ENCODE measurements around the gene FBXO7.

Gene FBXO7

DNA sequence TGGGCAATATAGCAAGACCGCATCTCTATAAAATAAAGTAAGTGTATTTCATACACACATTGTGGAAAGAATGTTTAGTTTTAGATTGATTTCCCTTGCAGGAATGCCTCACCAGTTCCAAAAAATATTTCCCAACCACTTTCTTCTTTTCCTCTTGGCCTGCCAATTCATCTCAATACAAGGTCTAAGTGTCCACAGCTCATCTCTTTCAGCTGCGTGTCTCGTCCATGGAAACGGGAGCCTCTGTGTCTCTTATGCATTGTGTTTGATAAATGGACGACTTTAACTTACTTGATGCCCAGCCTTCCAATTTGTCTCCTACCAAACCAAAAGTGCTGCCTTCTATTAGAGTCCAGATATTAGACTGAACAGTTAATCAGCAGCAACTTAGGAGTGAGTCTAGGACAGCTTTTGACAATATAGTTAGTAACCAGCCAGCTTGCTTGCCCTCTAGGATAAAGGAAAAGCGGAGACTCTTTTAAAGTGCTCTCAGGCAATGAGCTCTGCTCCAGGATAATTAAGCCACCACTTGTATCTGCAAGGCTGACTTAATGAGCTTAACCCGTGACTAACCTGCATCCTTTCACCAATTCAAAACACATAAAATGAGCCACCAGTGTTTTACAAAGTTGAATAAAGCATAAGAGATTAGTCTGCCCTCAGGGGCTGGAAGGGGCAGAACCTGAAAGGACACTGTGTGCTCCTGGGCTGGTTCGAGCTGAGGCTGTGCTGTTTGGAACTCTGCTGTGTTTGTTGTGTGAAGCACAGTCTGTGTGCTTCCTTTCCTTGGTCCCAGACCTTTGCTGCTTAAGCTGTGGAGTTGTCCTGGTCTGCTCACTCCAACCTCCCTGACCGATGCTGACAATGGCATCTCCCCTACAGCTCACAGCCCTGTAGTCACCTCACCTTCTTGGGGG, 27.5 kb downstream of the FBXO7 start:
- DNase-seq (ENCODE audit: low spot score) = no peak
- TF ChIP-seq, protein P1, sequence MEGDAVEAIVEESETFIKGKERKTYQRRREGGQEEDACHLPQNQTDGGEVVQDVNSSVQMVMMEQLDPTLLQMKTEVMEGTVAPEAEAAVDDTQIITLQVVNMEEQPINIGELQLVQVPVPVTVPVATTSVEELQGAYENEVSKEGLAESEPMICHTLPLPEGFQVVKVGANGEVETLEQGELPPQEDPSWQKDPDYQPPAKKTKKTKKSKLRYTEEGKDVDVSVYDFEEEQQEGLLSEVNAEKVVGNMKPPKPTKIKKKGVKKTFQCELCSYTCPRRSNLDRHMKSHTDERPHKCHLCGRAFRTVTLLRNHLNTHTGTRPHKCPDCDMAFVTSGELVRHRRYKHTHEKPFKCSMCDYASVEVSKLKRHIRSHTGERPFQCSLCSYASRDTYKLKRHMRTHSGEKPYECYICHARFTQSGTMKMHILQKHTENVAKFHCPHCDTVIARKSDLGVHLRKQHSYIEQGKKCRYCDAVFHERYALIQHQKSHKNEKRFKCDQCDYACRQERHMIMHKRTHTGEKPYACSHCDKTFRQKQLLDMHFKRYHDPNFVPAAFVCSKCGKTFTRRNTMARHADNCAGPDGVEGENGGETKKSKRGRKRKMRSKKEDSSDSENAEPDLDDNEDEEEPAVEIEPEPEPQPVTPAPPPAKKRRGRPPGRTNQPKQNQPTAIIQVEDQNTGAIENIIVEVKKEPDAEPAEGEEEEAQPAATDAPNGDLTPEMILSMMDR (IDR thresholded peaks at IDR 0.05) = no peak
- no peak overlapping the region for H3K4me3 ChIP-seq
- H3K27ac ChIP-seq = no peak overlapping the region

DNA sequence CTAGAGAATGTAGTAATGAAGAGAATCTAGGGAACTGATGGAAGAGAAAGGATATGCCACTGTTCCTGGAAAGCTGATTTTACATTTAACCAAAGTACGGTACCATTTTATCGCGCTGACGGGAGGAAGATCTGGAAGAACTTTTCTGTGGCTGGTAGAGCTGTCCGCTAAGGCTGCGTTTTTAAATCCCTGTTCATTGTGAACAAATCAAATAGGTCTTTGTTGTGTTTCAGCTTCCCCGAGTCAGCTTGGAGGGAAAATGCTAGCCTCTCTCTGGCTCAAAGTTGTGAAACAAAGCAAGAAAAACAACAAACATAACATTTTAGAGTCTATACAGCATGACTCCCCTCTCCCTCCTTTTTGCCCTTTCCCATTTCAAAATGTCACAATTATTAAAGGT, 34.4 kb downstream of the FBXO7 start:
- TF ChIP-seq, protein P1 (IDR thresholded peaks at IDR 0.05) = no peak
- no peak for DNase-seq (ENCODE audit: low spot score)
- no peak overlapping the region for H3K27ac ChIP-seq
- H3K4me3 ChIP-seq = no peak overlapping the region

DNA sequence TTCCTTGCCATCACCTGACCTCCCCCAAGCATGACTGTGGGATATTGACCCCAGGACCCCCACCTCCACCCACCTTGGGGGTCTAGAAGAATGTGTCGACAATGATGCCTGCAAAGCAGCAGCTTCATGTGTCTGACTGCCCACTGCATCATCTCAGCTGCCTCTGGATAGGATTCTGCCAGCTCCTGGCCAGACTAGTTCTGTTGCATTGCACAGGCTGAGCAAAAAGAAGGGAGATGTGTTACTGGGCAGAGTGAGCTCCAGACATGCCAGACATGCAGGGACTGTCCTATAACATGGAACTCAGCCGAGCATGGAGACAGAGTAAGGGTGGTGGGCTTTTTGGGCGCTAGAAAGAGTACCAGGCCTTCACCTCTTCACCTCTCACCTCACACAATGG, 36.7 kb downstream of the FBXO7 start:
- TF ChIP-seq, protein P1 (IDR thresholded peaks at IDR 0.05) = no peak
- DNase-seq (ENCODE audit: low spot score) = no peak
- no peak overlapping the region for H3K27ac ChIP-seq
- no peak overlapping the region for H3K4me3 ChIP-seq

DNA sequence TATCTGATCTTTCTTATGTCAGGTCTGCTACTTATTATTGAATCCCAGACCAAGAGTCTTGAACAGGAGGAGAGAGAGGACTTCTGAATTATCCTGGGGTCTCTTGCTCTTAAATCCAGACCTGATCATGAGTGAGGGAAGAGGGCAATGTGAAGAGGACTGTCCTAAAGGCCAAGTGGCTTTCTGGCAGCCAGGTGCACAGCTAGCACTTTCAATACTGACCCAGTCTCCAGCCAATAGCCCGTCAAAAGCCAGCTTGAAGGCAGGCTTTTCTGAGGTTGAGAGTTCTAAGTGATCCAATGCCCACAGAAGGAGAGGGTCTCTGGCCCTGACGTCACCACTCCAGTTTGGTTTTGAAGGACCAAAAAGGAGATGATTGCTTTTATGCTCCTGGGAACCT, 37.2 kb downstream of the FBXO7 start:
- no peak for DNase-seq (ENCODE audit: low spot score)
- TF ChIP-seq, protein P1 (IDR thresholded peaks at IDR 0.05) = no peak
- no peak overlapping the region for H3K27ac ChIP-seq
- H3K4me3 ChIP-seq = no peak overlapping the region

DNA sequence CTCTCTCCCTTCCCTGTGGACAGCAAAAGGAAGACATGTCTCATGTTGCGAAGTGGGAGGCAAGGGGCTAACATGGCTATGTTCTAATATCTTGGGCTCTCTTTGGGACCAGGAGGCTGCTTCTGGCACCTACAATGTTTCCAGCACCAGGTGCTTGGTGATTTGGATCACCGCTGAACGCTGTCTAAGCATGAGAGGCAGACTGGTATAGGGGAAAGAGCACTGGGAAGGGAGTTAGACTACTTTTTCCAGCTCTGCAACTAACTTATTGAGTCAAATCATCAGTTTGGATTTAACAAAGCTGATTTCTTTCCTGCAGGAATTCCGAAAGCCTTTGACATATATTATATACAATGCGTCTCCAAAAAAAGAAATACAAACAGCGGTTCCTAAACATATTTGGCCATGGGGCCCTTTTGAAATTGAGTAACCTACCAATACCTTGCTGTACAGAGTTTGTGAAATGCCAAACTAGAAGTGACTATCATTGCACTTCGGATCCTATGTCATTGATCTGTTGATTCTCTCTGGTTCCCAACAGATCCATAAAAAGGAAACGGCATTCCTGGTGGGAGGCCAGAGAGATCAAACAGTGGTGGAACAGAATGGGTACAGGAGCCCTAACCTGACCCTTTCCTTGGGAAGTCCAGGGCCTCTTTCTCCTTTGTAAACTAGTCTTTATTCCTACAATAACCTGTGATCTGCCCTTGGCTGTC, 37.8 kb downstream of the FBXO7 start:
- TF ChIP-seq, protein P1 (IDR thresholded peaks at IDR 0.05) = no peak

DNA sequence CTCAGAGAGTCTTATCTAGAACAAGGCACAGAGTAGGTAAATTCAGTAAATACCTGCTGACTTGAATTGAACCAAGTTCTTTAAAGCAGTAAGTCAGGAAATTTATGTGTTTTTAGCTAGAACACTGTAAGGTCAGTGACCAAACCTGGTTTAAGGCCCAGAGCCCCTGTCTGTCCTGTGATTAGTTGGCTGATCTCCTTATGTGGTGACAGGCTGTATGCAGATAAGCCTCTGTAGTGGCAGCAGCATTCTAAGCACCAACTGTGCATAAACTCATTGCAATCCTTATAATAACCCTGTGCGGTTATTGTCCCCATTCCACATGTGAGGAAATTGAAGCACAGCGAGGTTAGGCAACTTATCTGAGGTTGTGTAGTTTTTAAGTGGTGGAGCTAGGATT, 40.5 kb downstream of the FBXO7 start:
- Histone ChIP-seq H3K27ac (no peak overlapping the region), H3K4me3 (no peak overlapping the region)
- DNase-seq (ENCODE audit: low spot score) = no peak
- TF ChIP-seq, protein P1 (IDR thresholded peaks at IDR 0.05) = no peak

More for the DNA sequence above, 37.8 kb downstream of the FBXO7 start:
- DNase-seq (ENCODE audit: low spot score) = no peak
- no peak overlapping the region for H3K4me3 ChIP-seq
- no peak overlapping the region for H3K27ac ChIP-seq

All from coronary artery (tissue), 2 donors.